ENCODE measurements around the gene TSC1.

GRCh38 chr9:132947756-132948155 is 3.3 kb upstream of the TSC1 start:
- TF ChIP-seq CTCF (IDR thresholded peaks at IDR 0.05 in 4 of 5, conservative IDR thresholded peaks at IDR 0.05 in 1 of 5) (no peak), POLR2A (IDR thresholded peaks at IDR 0.05) (no peak)

All from gastrocnemius medialis (tissue), 4 donors.